C4-2B (cell line): Measurements from ENCODE around the gene NEU2.

Experiments used
- ZFX ChIP-seq: fragments of 450-650 bp; IDR thresholded peaks from 2 replicates; pipeline ENCODE4 v1.6.1; 2017
- TF ChIP-seq, protein P1 (sequence below): fragments of 450-650 bp; conservative IDR thresholded peaks from 2 replicates; pipeline ENCODE4 v1.5.1; 2017; ENCODE audit warnings: mild to moderate bottlenecking

DNA sequence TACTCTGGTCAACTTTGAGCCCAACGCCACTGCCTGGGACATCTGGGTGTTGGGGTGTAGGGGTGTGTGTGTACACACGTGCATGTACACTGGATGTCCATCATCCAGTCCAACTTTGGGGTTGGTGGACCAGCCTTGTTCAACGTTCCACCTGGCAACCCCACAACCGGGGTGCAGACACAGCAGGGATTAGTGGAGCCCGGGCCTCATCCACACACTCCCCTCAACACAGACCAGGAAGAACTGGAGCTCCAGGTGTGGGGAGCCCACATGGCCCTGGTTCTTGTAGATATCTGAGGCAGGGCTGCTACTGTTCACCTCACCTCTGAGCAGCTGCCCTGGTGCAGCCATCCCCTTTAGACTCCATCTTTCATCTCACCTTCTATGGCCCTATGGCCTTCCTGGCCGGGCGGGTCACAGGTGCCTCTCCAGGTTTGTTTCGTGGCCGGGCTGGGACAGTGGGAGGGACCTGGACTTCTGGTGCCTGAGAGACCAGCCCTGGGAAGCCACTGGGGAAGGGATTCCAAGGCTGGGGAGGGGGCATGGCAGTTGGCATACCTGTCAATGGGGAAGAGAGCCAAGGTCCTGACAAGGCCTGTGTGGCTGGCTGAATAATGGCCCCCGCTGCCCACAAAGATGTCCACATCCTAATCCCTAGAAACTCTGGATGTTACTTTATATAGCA is 7.5 kb downstream of the NEU2 start:
- TF ChIP-seq, protein P1, sequence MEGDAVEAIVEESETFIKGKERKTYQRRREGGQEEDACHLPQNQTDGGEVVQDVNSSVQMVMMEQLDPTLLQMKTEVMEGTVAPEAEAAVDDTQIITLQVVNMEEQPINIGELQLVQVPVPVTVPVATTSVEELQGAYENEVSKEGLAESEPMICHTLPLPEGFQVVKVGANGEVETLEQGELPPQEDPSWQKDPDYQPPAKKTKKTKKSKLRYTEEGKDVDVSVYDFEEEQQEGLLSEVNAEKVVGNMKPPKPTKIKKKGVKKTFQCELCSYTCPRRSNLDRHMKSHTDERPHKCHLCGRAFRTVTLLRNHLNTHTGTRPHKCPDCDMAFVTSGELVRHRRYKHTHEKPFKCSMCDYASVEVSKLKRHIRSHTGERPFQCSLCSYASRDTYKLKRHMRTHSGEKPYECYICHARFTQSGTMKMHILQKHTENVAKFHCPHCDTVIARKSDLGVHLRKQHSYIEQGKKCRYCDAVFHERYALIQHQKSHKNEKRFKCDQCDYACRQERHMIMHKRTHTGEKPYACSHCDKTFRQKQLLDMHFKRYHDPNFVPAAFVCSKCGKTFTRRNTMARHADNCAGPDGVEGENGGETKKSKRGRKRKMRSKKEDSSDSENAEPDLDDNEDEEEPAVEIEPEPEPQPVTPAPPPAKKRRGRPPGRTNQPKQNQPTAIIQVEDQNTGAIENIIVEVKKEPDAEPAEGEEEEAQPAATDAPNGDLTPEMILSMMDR = no peak
- TF ChIP-seq ZFX = no peak
